ENCODE measurements around the gene AFF1.

AFF1 gene

GRCh38 chr4:87045659-87046058 is 110.8 kb downstream of the AFF1 start:
- no peak overlapping the region for H3K4me3 ChIP-seq (ENCODE audit: low read length)
- TF ChIP-seq CTCF (conservative IDR thresholded peaks at IDR 0.05; ENCODE audit: low read depth, low read length), result no peak
- no peak for DNase-seq (ENCODE audit: low read depth)

GRCh38 chr4:87046121-87046551 is 111.3 kb downstream of the AFF1 start:
- no peak for DNase-seq (ENCODE audit: low read depth)
- no peak for TF ChIP-seq CTCF (conservative IDR thresholded peaks at IDR 0.05; ENCODE audit: low read depth, low read length)
- H3K4me3 ChIP-seq (ENCODE audit: low read length), result no peak overlapping the region

- no peak overlapping the region for H3K4me3 ChIP-seq (ENCODE audit: low read length)
- no peak for TF ChIP-seq CTCF (conservative IDR thresholded peaks at IDR 0.05; ENCODE audit: low read depth, low read length)
- no peak for DNase-seq (ENCODE audit: low read depth)
Observed at GRCh38 chr4:87047281-87047798, 112.5 kb downstream of the AFF1 start.

GRCh38 chr4:87049508-87049907 is 114.7 kb downstream of the AFF1 start:
- DNase-seq (ENCODE audit: low read depth), result no peak
- no peak overlapping the region for H3K4me3 ChIP-seq (ENCODE audit: low read length)
- TF ChIP-seq CTCF (conservative IDR thresholded peaks at IDR 0.05; ENCODE audit: low read depth, low read length), result no peak

GRCh38 chr4:87050596-87050995 is 115.8 kb downstream of the AFF1 start:
- TF ChIP-seq CTCF (conservative IDR thresholded peaks at IDR 0.05; ENCODE audit: low read depth, low read length), result no peak
- H3K4me3 ChIP-seq (ENCODE audit: low read length), result no peak overlapping the region
- no peak for DNase-seq (ENCODE audit: low read depth)

- no peak overlapping the region for H3K4me3 ChIP-seq (ENCODE audit: low read length)
- no peak for DNase-seq (ENCODE audit: low read depth)
- TF ChIP-seq CTCF (conservative IDR thresholded peaks at IDR 0.05; ENCODE audit: low read depth, low read length), result no peak
Observed at GRCh38 chr4:87051121-87051713, 116.4 kb downstream of the AFF1 start.

- TF ChIP-seq CTCF (conservative IDR thresholded peaks at IDR 0.05; ENCODE audit: low read depth, low read length), result no peak
- no peak overlapping the region for H3K4me3 ChIP-seq (ENCODE audit: low read length)
- DNase-seq (ENCODE audit: low read depth), result no peak
Observed at GRCh38 chr4:87052615-87053014, 117.8 kb downstream of the AFF1 start.
